ENCODE results near the gene ESPN.

GRCh38 chr1:6501279-6501813 lies 76.8 kb downstream of the ESPN start:
- peak in 1 of 2 donors; percentile 3 for TF ChIP-seq CTCF (conservative IDR thresholded peaks at IDR 0.05 in 1 of 2, IDR thresholded peaks at IDR 0.05 in 1 of 2; ENCODE audit: extremely low read depth in 1 of 2, insufficient read depth in 1 of 2, low read depth in 1 of 2, low read length in 2 of 2)
- TF ChIP-seq EZH2 (IDR thresholded peaks at IDR 0.05; ENCODE audit: borderline replicate concordance, low read length): no peak
